Panc1 (cell line): Measurements from ENCODE around the gene JAML.

Source experiments
- CTCF ChIP-seq: fragments of 450-650 bp; IDR thresholded peaks from 2 replicates; pipeline ENCODE4 v1.5.1; 2017; ENCODE audit warnings: mild to moderate bottlenecking
- POLR2AphosphoS5 ChIP-seq: IDR thresholded peaks from 2 replicates; pipeline ENCODE4 v1.6.1; 2012; ENCODE audit warnings: mild to moderate bottlenecking, low read depth, low read length, moderate library complexity
- REST ChIP-seq, 2 experiments: IDR thresholded peaks; 2 replicates each; pipeline ENCODE4 v1.6.1; 2011 to 2012; ENCODE audit warnings: low read depth in 2 of 2, control low read depth in 1 of 2, low read length in 1 of 2, mild to moderate bottlenecking in 1 of 2, moderate library complexity in 1 of 2; ENCODE audit not compliant: insufficient read depth in 1 of 2
- SIN3A ChIP-seq: IDR thresholded peaks from 2 replicates; pipeline ENCODE4 v1.6.1; 2012; ENCODE audit warnings: low read depth, mild to moderate bottlenecking, low read length, moderate library complexity, borderline replicate concordance; ENCODE audit not compliant: insufficient read depth
- TCF7L2 ChIP-seq: IDR thresholded peaks from 2 replicates; pipeline ENCODE4 v1.6.1; 2011; ENCODE audit warnings: mild to moderate bottlenecking, low read depth, low read length, inconsistent platforms

- no peak for TF ChIP-seq CTCF
- TF ChIP-seq SIN3A: no peak
- TF ChIP-seq REST (IDR thresholded peaks at IDR 0.05; ENCODE audit: insufficient read depth in 1 of 2, low read depth in 2 of 2, low read length in 1 of 2): no peak
- TF ChIP-seq POLR2AphosphoS5: no peak
- TF ChIP-seq TCF7L2: no peak
Observed at GRCh38 chr11:118170882-118171268, 53.9 kb downstream of the JAML start.
